ENCODE measurements around the gene ABCA6.

The ABCA6 gene

GRCh38 chr17:69123626-69124025 lies 18.1 kb downstream of the ABCA6 start:
- Mint-ChIP-seq H3K27ac (ENCODE audit: low read depth) (no peak overlapping the region), H3K36me3 (ENCODE audit: insufficient read depth) (no peaks in the 10 kb centered on the region), H3K4me1 (no peaks in the 10 kb centered on the region), H3K27me3 (peaks cover 11% of the 10 kb centered on the region), H3K9me3 (no peaks in the 10 kb centered on the region), H3K4me3 (no peak overlapping the region)
- no peak for ATAC-seq (replicated peaks; ENCODE audit: extremely low read depth, poor library complexity, severe bottlenecking)
- DNase-seq (ENCODE audit: low spot score in 2 of 2), result no peak

- ATAC-seq (replicated peaks; ENCODE audit: extremely low read depth, poor library complexity, severe bottlenecking) (no peak), DNase-seq (ENCODE audit: low spot score in 2 of 2) (no peak)
- H3K4me1 Mint-ChIP-seq, result no peaks in the 10 kb centered on the region
- H3K9me3 Mint-ChIP-seq, result no peaks in the 10 kb centered on the region
- H3K27me3 Mint-ChIP-seq, result peaks cover 19% of the 10 kb centered on the region
- no peak overlapping the region for H3K27ac Mint-ChIP-seq (ENCODE audit: low read depth)
- no peaks in the 10 kb centered on the region for H3K36me3 Mint-ChIP-seq (ENCODE audit: insufficient read depth)
- no peak overlapping the region for H3K4me3 Mint-ChIP-seq
These were observed 19.6 kb downstream of the ABCA6 start for GRCh38 chr17:69122065-69122464.

- Mint-ChIP-seq H3K9me3 (no peaks in the 10 kb centered on the region), H3K27ac (ENCODE audit: low read depth) (no peak overlapping the region), H3K27me3 (peaks cover 19% of the 10 kb centered on the region), H3K4me1 (no peaks in the 10 kb centered on the region), H3K36me3 (ENCODE audit: insufficient read depth) (no peaks in the 10 kb centered on the region), H3K4me3 (no peak overlapping the region)
- DNase-seq (ENCODE audit: low spot score in 2 of 2), result no peak
- ATAC-seq (replicated peaks; ENCODE audit: extremely low read depth, poor library complexity, severe bottlenecking), result no peak
These were observed 23.6 kb downstream of the ABCA6 start for GRCh38 chr17:69117855-69118784.

- Mint-ChIP-seq H3K4me3 (no peak overlapping the region), H3K4me1 (no peaks in the 10 kb centered on the region), H3K27me3 (no peaks in the 10 kb centered on the region), H3K36me3 (ENCODE audit: insufficient read depth) (no peaks in the 10 kb centered on the region), H3K9me3 (no peaks in the 10 kb centered on the region), H3K27ac (ENCODE audit: low read depth) (no peak overlapping the region)
- DNase-seq (ENCODE audit: low spot score in 2 of 2) (no peak), ATAC-seq (replicated peaks; ENCODE audit: extremely low read depth, poor library complexity, severe bottlenecking) (no peak)
These were observed 29.9 kb downstream of the ABCA6 start for GRCh38 chr17:69111794-69112193.

GRCh38 chr17:69105907-69106730 lies 35.6 kb downstream of the ABCA6 start:
- Mint-ChIP-seq H3K4me3 (no peak overlapping the region), H3K4me1 (no peaks in the 10 kb centered on the region), H3K27me3 (no peaks in the 10 kb centered on the region), H3K36me3 (ENCODE audit: insufficient read depth) (no peaks in the 10 kb centered on the region), H3K9me3 (no peaks in the 10 kb centered on the region), H3K27ac (ENCODE audit: low read depth) (no peak overlapping the region)
- DNase-seq (ENCODE audit: low spot score in 2 of 2) (no peak), ATAC-seq (replicated peaks; ENCODE audit: extremely low read depth, poor library complexity, severe bottlenecking) (no peak)

GRCh38 chr17:69103557-69104233 lies 38.0 kb downstream of the ABCA6 start:
- Mint-ChIP-seq H3K9me3 (no peaks in the 10 kb centered on the region), H3K36me3 (ENCODE audit: insufficient read depth) (no peaks in the 10 kb centered on the region), H3K27me3 (no peaks in the 10 kb centered on the region), H3K4me1 (no peaks in the 10 kb centered on the region), H3K27ac (ENCODE audit: low read depth) (no peak overlapping the region), H3K4me3 (no peak overlapping the region)
- ATAC-seq (replicated peaks; ENCODE audit: extremely low read depth, poor library complexity, severe bottlenecking), result no peak
- no peak for DNase-seq (ENCODE audit: low spot score in 2 of 2)

GRCh38 chr17:69098625-69099024 lies 43.1 kb downstream of the ABCA6 start:
- H3K9me3 Mint-ChIP-seq, result no peaks in the 10 kb centered on the region
- peaks cover 3% of the 10 kb centered on the region for H3K27me3 Mint-ChIP-seq
- no peaks in the 10 kb centered on the region for H3K36me3 Mint-ChIP-seq (ENCODE audit: insufficient read depth)
- ATAC-seq (replicated peaks; ENCODE audit: extremely low read depth, poor library complexity, severe bottlenecking) (no peak), DNase-seq (ENCODE audit: low spot score in 2 of 2) (no peak)
- no peak overlapping the region for H3K4me3 Mint-ChIP-seq
- no peaks in the 10 kb centered on the region for H3K4me1 Mint-ChIP-seq
- H3K27ac Mint-ChIP-seq (ENCODE audit: low read depth), result no peak overlapping the region

- Mint-ChIP-seq H3K4me3 (no peak overlapping the region), H3K4me1 (no peaks in the 10 kb centered on the region), H3K36me3 (ENCODE audit: insufficient read depth) (no peaks in the 10 kb centered on the region), H3K27ac (ENCODE audit: low read depth) (no peak overlapping the region), H3K27me3 (peaks cover 17% of the 10 kb centered on the region), H3K9me3 (no peaks in the 10 kb centered on the region)
- no peak for ATAC-seq (replicated peaks; ENCODE audit: extremely low read depth, poor library complexity, severe bottlenecking)
- DNase-seq (ENCODE audit: low spot score in 2 of 2), result no peak
These were observed 45.2 kb downstream of the ABCA6 start for GRCh38 chr17:69096541-69096940.

GRCh38 chr17:69093995-69094394 lies 47.7 kb downstream of the ABCA6 start:
- Mint-ChIP-seq H3K4me1 (no peaks in the 10 kb centered on the region), H3K36me3 (ENCODE audit: insufficient read depth) (no peaks in the 10 kb centered on the region), H3K9me3 (no peaks in the 10 kb centered on the region), H3K4me3 (no peak overlapping the region), H3K27ac (ENCODE audit: low read depth) (no peak overlapping the region), H3K27me3 (peaks cover 17% of the 10 kb centered on the region)
- no peak for ATAC-seq (replicated peaks; ENCODE audit: extremely low read depth, poor library complexity, severe bottlenecking)
- no peak for DNase-seq (ENCODE audit: low spot score in 2 of 2)

GRCh38 chr17:69093279-69093789 lies 48.4 kb downstream of the ABCA6 start:
- Mint-ChIP-seq H3K27me3 (peaks cover 17% of the 10 kb centered on the region), H3K4me1 (no peaks in the 10 kb centered on the region), H3K27ac (ENCODE audit: low read depth) (no peak overlapping the region), H3K9me3 (no peaks in the 10 kb centered on the region), H3K4me3 (no peak overlapping the region), H3K36me3 (ENCODE audit: insufficient read depth) (no peaks in the 10 kb centered on the region)
- DNase-seq (ENCODE audit: low spot score in 2 of 2) (no peak), ATAC-seq (replicated peaks; ENCODE audit: extremely low read depth, poor library complexity, severe bottlenecking) (no peak)

GRCh38 chr17:69090365-69090764 lies 51.3 kb downstream of the ABCA6 start:
- no peak for ATAC-seq (replicated peaks; ENCODE audit: extremely low read depth, poor library complexity, severe bottlenecking)
- H3K27me3 Mint-ChIP-seq, result peaks cover 17% of the 10 kb centered on the region
- H3K36me3 Mint-ChIP-seq (ENCODE audit: insufficient read depth), result no peaks in the 10 kb centered on the region
- no peaks in the 10 kb centered on the region for H3K4me1 Mint-ChIP-seq
- no peaks in the 10 kb centered on the region for H3K9me3 Mint-ChIP-seq
- no peak overlapping the region for H3K4me3 Mint-ChIP-seq
- no peak overlapping the region for H3K27ac Mint-ChIP-seq (ENCODE audit: low read depth)
- DNase-seq (ENCODE audit: low spot score in 2 of 2), result no peak

GRCh38 chr17:69088643-69089200 lies 53.0 kb downstream of the ABCA6 start:
- ATAC-seq (replicated peaks; ENCODE audit: extremely low read depth, poor library complexity, severe bottlenecking) (no peak), DNase-seq (ENCODE audit: low spot score in 2 of 2) (no peak)
- Mint-ChIP-seq H3K36me3 (ENCODE audit: insufficient read depth) (no peaks in the 10 kb centered on the region), H3K27ac (ENCODE audit: low read depth) (no peak overlapping the region), H3K27me3 (peaks cover 15% of the 10 kb centered on the region), H3K4me3 (no peak overlapping the region), H3K4me1 (no peaks in the 10 kb centered on the region), H3K9me3 (no peaks in the 10 kb centered on the region)
